Measurements from ENCODE around the gene MLH1.
"Not testable (repeated sequence)": the region's sequence is repeated elsewhere in the genome, so short reads cannot be mapped to it uniquely, and the experiment has no call there.

MLH1 gene

DNA sequence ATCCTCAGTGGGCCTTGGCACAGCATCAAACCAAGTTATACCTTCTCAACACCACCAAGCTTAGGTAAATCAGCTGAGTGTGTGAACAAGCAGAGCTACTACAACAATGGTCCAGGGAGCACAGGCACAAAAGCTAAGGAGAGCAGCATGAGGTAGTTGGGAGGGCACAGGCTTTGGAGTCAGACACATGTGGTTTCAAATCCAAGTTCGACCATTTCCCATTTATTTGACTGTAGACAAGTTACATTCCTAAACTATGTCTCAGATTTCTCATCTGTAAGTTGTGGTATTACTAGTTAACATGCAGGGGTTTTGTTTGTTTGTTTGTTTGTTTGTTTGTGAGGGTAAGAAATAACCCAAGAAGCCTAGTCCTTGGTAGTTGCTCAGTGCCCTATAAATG, 46.9 kb downstream of the MLH1 start:
- TF ChIP-seq, protein P1, sequence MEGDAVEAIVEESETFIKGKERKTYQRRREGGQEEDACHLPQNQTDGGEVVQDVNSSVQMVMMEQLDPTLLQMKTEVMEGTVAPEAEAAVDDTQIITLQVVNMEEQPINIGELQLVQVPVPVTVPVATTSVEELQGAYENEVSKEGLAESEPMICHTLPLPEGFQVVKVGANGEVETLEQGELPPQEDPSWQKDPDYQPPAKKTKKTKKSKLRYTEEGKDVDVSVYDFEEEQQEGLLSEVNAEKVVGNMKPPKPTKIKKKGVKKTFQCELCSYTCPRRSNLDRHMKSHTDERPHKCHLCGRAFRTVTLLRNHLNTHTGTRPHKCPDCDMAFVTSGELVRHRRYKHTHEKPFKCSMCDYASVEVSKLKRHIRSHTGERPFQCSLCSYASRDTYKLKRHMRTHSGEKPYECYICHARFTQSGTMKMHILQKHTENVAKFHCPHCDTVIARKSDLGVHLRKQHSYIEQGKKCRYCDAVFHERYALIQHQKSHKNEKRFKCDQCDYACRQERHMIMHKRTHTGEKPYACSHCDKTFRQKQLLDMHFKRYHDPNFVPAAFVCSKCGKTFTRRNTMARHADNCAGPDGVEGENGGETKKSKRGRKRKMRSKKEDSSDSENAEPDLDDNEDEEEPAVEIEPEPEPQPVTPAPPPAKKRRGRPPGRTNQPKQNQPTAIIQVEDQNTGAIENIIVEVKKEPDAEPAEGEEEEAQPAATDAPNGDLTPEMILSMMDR (conservative IDR thresholded peaks at IDR 0.05; ENCODE audit: control insufficient read depth, insufficient read depth, low read depth, low read length), result no peak
- peak; percentile 39 for DNase-seq (ENCODE audit: low read depth)
- H3K4me3 ChIP-seq (ENCODE audit: control insufficient read depth, low read depth, low read length), result no peak overlapping the region

DNA sequence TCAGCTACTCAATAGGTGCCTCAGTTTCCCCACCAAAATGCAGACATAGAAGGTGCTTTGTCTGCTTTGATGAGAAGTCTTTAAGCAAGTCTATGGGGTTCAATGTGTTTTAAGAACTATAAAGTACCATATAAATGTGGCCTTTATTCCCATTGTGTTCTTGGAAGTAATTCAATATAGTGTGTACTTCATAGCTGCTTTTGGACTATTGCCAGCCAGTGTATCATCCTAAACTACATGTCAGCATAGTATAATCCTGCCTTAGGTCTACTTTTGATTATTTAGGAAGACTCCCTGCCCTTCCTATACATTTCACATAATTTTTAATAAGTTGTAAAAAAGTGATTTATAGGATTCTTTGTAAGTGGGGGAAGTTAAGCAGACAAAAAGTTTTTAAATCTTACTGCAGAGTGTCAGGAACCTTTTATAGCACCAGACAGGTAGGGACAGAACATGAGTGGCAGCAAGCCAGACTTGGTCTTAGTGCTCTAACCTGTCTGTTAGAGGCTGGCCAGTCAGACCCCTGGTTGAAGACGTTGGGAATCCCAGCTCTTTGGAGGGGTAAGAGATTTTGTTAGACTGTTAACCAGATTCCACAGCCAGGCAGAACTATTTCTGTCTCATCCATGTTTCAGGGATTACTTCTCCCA, 48.4 kb downstream of the MLH1 start:
- TF ChIP-seq, protein P1 (conservative IDR thresholded peaks at IDR 0.05; ENCODE audit: control insufficient read depth, insufficient read depth, low read depth, low read length), result no peak
- peak; percentile 33 for DNase-seq (ENCODE audit: low read depth)
- no peak overlapping the region for H3K4me3 ChIP-seq (ENCODE audit: control insufficient read depth, low read depth, low read length)

DNA sequence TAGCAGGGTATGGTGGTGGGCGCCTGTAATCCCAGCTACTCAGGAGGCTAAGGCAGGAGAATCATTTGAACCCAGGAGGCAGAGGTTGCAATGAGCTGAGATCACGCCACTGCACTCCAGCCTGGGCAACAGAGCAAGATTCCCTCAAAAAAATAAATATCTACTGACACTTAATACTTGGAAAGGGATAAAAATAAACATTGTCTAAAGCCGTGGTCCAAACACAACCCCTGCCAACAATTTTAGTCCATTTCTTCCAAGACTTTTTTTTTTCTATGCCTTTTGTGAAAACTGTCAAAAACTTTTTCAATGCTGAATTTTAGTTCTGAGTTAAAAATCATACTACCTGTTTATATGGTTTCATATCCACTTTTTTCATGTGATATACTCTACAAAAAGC, 49.4 kb downstream of the MLH1 start:
- H3K4me3 ChIP-seq (ENCODE audit: control insufficient read depth, low read depth, low read length); DNase-seq (ENCODE audit: low read depth): not testable (repeated sequence)

DNA sequence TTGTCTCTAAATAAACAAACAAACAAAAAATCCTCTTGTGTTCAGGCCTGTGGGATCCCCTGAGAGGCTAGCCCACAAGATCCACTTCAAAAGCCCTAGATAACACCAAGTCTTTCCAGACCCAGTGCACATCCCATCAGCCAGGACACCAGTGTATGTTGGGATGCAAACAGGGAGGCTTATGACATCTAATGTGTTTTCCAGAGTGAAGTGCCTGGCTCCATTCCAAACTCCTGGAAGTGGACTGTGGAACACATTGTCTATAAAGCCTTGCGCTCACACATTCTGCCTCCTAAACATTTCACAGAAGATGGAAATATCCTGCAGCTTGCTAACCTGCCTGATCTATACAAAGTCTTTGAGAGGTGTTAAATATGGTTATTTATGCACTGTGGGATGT, 57.0 kb downstream of the MLH1 start:
- H3K4me3 ChIP-seq (ENCODE audit: control insufficient read depth, low read depth, low read length), result no peak overlapping the region
- TF ChIP-seq, protein P1 (conservative IDR thresholded peaks at IDR 0.05; ENCODE audit: control insufficient read depth, insufficient read depth, low read depth, low read length), result no peak
- no peak for DNase-seq (ENCODE audit: low read depth)

DNA sequence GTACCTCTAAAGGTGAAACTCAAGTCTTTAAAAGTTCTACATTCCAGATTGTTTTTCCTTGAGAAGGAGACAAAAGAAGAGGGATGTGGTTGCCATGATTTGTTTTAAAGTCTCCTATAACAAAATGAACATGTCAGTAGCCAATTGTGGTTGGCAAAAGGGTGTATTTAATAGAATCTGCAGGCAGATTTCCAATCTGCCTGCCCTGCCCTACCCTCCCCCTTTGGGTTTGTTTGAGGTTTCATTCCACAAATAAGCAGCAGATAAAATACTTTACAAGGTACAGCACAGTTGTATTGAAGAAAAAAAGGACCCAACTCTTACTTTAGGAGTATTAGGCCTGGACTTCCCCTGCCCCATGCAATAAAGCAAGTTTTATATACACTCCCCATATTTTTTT, 59.5 kb downstream of the MLH1 start:
- no peak for DNase-seq (ENCODE audit: low read depth)
- no peak overlapping the region for H3K4me3 ChIP-seq (ENCODE audit: control insufficient read depth, low read depth, low read length)
- TF ChIP-seq, protein P1 (conservative IDR thresholded peaks at IDR 0.05; ENCODE audit: control insufficient read depth, insufficient read depth, low read depth, low read length), result no peak

DNA sequence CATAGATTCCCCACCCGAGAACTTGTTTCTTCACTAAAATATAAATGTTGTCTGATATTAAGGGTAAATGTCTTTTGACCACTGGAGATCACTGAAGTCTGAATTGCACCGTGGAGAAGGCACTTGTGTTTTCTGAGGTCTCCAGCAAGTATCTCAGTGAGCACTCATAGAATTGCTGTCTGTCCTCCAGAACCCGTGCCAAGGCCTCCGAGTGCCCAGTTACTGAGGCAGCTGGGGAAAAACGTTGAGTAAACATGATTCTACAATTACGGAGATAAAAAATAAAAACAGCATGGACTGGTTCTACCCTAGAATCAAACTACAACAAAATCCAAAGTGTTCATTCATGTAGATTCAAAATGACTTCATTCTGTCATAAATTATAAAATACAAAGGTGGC, 60.0 kb downstream of the MLH1 start:
- TF ChIP-seq, protein P1 (conservative IDR thresholded peaks at IDR 0.05; ENCODE audit: control insufficient read depth, insufficient read depth, low read depth, low read length), result no peak
- no peak overlapping the region for H3K4me3 ChIP-seq (ENCODE audit: control insufficient read depth, low read depth, low read length)
- DNase-seq (ENCODE audit: low read depth), result no peak

DNA sequence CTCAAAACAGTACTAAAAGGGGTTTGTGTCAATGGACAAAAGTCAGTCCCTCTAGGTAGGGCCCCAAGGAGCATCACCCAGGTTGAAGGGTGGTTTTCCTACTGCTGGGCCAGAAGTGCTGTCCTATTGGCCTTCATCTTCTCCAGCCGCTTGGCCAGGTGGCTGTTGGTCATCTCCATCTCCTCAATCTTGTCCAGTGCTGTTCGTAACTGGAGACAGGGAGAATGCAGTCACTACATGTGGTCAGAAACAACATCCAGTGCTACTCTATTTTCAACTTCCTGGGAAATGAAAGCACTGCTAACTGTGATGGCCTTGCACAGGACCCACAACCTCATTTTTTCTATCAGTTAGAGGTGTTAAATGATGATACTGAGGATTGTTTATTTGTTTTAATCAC, 60.4 kb downstream of the MLH1 start:
- no peak for DNase-seq (ENCODE audit: low read depth)
- no peak overlapping the region for H3K4me3 ChIP-seq (ENCODE audit: control insufficient read depth, low read depth, low read length)
- TF ChIP-seq, protein P1 (conservative IDR thresholded peaks at IDR 0.05; ENCODE audit: control insufficient read depth, insufficient read depth, low read depth, low read length), result no peak
